Hepatocyte (in vitro differentiated cells): ENCODE measurements around the gene EVL. TPM values are rescaled to one million over a fixed set of nuclear protein-coding genes. Genes with fewer than 3 reads are reported as not detected.

ENCODE experiments used
- DNase-seq: peaks from one replicate; pipeline ENCODE4 v3.0.0-alpha.2; 2016; ENCODE audit warnings: low spot score
- H2AFZ ChIP-seq: fragments of 200-600 bp; sonication (generic); 2 replicates; pipeline ENCODE4 v1.6.0; 2016; ENCODE audit warnings: antibody characterized with exemption, mild to moderate bottlenecking
- H3K27ac ChIP-seq: fragments of 200-600 bp; sonication (generic); 2 replicates; pipeline ENCODE4 v1.5.1; 2016; ENCODE audit warnings: mild to moderate bottlenecking
- H3K27me3 ChIP-seq: fragments of 200-600 bp; sonication (generic); 2 replicates; pipeline ENCODE4 v1.6.1; 2016
- H3K36me3 ChIP-seq: fragments of 200-600 bp; sonication (generic); replicated peaks from 2 replicates; pipeline ENCODE4 v1.5.1; 2016; ENCODE audit warnings: low read depth; ENCODE audit not compliant: insufficient read depth
- H3K4me1 ChIP-seq: fragments of 200-600 bp; sonication (generic); 2 replicates; pipeline ENCODE4 v1.5.1; 2016; ENCODE audit warnings: mild to moderate bottlenecking, moderate library complexity; ENCODE audit not compliant: insufficient read depth
- H3K4me2 ChIP-seq: fragments of 200-600 bp; sonication (generic); 2 replicates; pipeline ENCODE4 v1.6.0; 2016
- H3K4me3 ChIP-seq: fragments of 200-600 bp; sonication (generic); 2 replicates; pipeline ENCODE4 v1.5.1; 2016; ENCODE audit warnings: mild to moderate bottlenecking
- H3K79me2 ChIP-seq: fragments of 200-600 bp; sonication (generic); 2 replicates; pipeline ENCODE4 v1.6.0; 2017; ENCODE audit warnings: mild to moderate bottlenecking
- H3K9me2 ChIP-seq: fragments of 200-600 bp; sonication (generic); replicated peaks from 2 replicates; pipeline ENCODE4 v1.6.0; 2017; ENCODE audit warnings: mild to moderate bottlenecking; ENCODE audit not compliant: insufficient read depth
- H3K9me3 ChIP-seq: fragments of 200-600 bp; sonication (generic); 2 replicates; pipeline ENCODE4 v1.5.1; 2016; ENCODE audit warnings: low read depth, mild to moderate bottlenecking
- H4K20me1 ChIP-seq: fragments of 200-600 bp; sonication (generic); 2 replicates; pipeline ENCODE4 v1.6.0; 2016; ENCODE audit warnings: mild to moderate bottlenecking; ENCODE audit not compliant: insufficient read depth, poor library complexity, severe bottlenecking
- EZH2 ChIP-seq: fragments of 200-600 bp; sonication (generic); IDR thresholded peaks from 2 replicates; pipeline ENCODE4 v1.6.1; 2016; ENCODE audit warnings: antibody characterized with exemption, mild to moderate bottlenecking, borderline replicate concordance
- EZH2phosphoT487 ChIP-seq: fragments of 200-600 bp; sonication (generic); IDR thresholded peaks from one replicate; pipeline ENCODE4 v1.6.1; 2018; ENCODE audit warnings: antibody characterized with exemption, mild to moderate bottlenecking, low read depth, moderate library complexity; ENCODE audit not compliant: unreplicated experiment, severe bottlenecking
- WGBS: methylation state at CpG from one replicate; pipeline ENCODE4 v1.1.6; 2016; ENCODE audit warnings: low lambda C conversion rate; ENCODE audit errors: missing lambda C conversion rate; 5-methylcytosine and 5-hydroxymethylcytosine counted together
- polyA plus RNA-seq: library from polyadenylated mRNA; unstranded; fragments of >200 nt; fragmentation: Nextera tagmentation; extraction: Ambion mirVana; gene quantifications from 2 replicates; pipeline ENCODE4 v1.2.1, GENCODE V29; 2016
- total RNA-seq: library from RNA; depleted of rRNA; stranded (reverse); fragments of >200 nt; gene quantifications from 2 replicates; pipeline ENCODE4 v1.2.3, GENCODE V29; 2014
- TF ChIP-seq, protein P1 (sequence below): fragments of 200-600 bp; sonication (generic); IDR thresholded peaks from 2 replicates; pipeline ENCODE4 v1.5.1; 2016; ENCODE audit warnings: antibody characterized with exemption, mild to moderate bottlenecking; ENCODE audit not compliant: poor library complexity

The EVL gene
- total and polyA plus RNA-seq, 2 experiments from 2014 or later = 60.5 to 77.2 TPM

DNA sequence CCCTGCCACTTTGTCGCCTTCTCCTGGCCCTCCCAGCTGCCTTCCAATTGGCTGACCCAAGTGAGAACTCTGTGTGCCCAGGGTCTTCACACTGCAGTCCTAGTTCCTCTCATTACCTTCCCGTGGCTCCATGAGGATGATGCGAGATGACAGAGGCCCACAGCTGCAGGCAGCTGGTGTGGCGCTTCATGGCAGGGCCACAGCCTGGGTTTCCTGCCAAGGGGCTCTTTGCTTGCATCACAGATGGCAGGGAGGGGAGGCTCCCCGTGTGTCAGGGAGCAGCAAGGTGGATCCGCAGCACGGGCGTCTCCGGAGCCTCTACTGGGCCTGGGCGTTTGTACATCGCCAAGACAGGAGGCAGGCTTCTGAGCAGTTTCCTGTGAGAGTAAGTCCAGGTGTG, 65.3 kb downstream of the EVL start:
- Histone ChIP-seq H3K36me3 (no peaks in the 10 kb centered on the region), H3K27ac (peak overlapping the region; percentile 40), H3K9me2 (no peaks in the 10 kb centered on the region)

DNA sequence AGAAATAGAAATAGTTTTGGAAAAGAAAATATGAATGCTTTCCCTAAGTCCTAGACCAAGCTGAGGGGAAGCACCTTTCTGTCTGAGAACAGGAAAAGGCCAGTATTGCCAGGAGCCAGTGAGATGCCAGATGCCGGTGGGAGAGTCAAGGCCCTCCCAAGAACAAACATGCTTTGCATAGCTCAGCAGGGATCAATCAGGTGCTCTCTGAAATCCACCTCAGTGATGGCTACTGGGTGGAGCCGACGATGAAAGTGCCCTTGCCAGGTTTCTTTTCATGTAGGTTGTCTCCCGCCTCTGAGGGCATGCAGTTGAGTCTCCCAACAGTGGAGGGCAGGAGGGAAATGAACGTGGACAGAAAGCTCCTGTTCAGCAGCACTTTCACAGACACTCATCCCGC, 66.0 kb downstream of the EVL start:
- DNase-seq = peak; percentile 35
- Histone ChIP-seq H3K36me3 (no peaks in the 10 kb centered on the region), H4K20me1 (no peaks in the 10 kb centered on the region), H3K9me2 (no peaks in the 10 kb centered on the region), H3K4me1 (no peaks in the 10 kb centered on the region), H3K4me3 (no peak overlapping the region), H3K9me3 (no peaks in the 10 kb centered on the region), H2AFZ (no peak overlapping the region), H3K27me3 (no peaks in the 10 kb centered on the region), H3K27ac (peak overlapping the region; percentile 40), H3K79me2 (no peaks in the 10 kb centered on the region), H3K4me2 (no peak overlapping the region)
- TF ChIP-seq EZH2phosphoT487 (no peak), EZH2 (no peak)
- TF ChIP-seq, protein P1, sequence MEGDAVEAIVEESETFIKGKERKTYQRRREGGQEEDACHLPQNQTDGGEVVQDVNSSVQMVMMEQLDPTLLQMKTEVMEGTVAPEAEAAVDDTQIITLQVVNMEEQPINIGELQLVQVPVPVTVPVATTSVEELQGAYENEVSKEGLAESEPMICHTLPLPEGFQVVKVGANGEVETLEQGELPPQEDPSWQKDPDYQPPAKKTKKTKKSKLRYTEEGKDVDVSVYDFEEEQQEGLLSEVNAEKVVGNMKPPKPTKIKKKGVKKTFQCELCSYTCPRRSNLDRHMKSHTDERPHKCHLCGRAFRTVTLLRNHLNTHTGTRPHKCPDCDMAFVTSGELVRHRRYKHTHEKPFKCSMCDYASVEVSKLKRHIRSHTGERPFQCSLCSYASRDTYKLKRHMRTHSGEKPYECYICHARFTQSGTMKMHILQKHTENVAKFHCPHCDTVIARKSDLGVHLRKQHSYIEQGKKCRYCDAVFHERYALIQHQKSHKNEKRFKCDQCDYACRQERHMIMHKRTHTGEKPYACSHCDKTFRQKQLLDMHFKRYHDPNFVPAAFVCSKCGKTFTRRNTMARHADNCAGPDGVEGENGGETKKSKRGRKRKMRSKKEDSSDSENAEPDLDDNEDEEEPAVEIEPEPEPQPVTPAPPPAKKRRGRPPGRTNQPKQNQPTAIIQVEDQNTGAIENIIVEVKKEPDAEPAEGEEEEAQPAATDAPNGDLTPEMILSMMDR = no peak
- WGBS = 65% methylated on average over 6 of the region's 6 CpGs

More for the DNA sequence above, 65.3 kb downstream of the EVL start:
- Histone ChIP-seq H3K4me1 (no peaks in the 10 kb centered on the region), H3K4me2 (no peak overlapping the region), H2AFZ (no peak overlapping the region), H3K79me2 (no peaks in the 10 kb centered on the region), H3K27me3 (no peaks in the 10 kb centered on the region), H3K4me3 (no peak overlapping the region), H3K9me3 (no peaks in the 10 kb centered on the region), H4K20me1 (no peaks in the 10 kb centered on the region)
- 90% methylated on average over 11 of the region's 11 CpGs for WGBS
- no peak for DNase-seq
- TF ChIP-seq, protein P1 = no peak
- no peak for TF ChIP-seq EZH2
- TF ChIP-seq EZH2phosphoT487 = no peak

DNA sequence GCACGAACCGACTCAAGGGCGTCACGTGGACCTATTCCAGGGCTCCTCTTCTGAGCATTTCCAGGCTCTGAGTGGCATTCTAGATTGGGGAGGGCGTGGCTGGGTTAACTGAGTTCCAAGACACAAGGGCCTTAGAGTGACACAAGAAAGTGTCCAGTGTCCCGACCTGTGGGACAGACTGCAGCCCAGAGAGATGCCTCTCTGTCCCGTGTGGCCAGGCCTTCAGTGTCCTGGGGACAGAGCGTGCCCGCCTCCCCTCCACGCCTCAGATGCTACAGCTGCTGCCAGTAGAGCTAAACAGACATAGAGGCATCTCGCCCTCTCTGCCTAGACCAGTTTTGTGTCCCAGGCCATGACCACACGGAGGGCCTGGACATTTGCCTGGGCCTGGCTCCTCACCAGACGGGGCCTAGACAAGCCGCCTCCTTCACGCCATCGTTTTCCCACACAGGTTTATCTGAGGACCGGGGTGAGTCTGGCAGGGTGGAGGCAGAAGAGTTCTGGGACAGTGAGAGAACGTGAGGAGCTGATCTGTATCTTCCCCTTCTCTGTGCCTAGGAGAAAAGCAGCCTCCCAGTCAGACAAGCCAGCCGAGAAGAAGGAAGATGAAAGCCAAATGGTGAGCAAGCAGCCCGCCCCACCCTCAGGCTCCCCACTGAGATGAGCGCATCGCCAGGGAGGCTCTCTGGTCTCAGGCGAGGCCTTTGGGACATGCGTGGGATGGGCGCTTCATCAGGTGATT, 67.1 kb downstream of the EVL start:
- H3K27me3 ChIP-seq = no peaks in the 10 kb centered on the region
- no peak overlapping the region for H3K27ac ChIP-seq
- no peaks in the 10 kb centered on the region for H3K79me2 ChIP-seq
- no peaks in the 10 kb centered on the region for H3K36me3 ChIP-seq
- no peak overlapping the region for H2AFZ ChIP-seq
- no peak overlapping the region for H3K4me2 ChIP-seq
- 86% methylated on average over 25 of the region's 25 CpGs for WGBS
- no peaks in the 10 kb centered on the region for H3K9me2 ChIP-seq
- H3K4me1 ChIP-seq = no peaks in the 10 kb centered on the region
- no peaks in the 10 kb centered on the region for H3K9me3 ChIP-seq
- TF ChIP-seq EZH2phosphoT487 = no peak
- TF ChIP-seq, protein P1 = no peak
- TF ChIP-seq EZH2 = no peak
- no peak overlapping the region for H3K4me3 ChIP-seq
- no peak for DNase-seq
- no peaks in the 10 kb centered on the region for H4K20me1 ChIP-seq
